CD4-positive, alpha-beta T cell treated with Interleukin-4 for 4 hours (primary cell): ENCODE results near the gene C19orf33.
"Not testable (repeated sequence)": the region's sequence is repeated elsewhere in the genome, so short reads cannot be mapped to it uniquely, and the experiment has no call there.

Experiments used
- DNase-seq: peaks from one replicate; pipeline ENCODE4 v3.0.0-alpha.2; 2020

Gene C19orf33

GRCh38 chr19:38309615-38310278, 5.7 kb downstream of the C19orf33 start:
- DNase-seq: no peak

GRCh38 chr19:38310279-38310670, 6.2 kb downstream of the C19orf33 start:
- DNase-seq: no peak

DNA sequence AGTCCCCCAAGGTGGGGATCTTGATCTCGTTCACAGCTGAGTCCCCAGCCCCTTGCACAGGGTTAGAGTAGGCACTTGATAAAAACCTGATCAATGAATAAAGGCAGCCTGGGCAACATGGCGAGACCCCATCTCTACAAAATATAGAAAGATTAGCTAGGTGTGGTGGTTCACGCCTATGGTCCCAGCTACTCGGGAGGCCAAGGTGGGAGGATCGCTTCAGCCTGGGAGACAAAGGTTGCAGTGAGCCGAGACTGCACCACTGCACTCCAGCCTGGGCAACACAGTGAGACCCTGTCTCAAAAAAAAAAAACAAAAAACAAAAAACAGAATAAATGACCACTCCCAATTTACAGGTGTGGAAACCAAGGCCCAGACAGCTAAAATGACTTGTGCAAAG, 6.9 kb downstream of the C19orf33 start:
- no peak for DNase-seq

DNA sequence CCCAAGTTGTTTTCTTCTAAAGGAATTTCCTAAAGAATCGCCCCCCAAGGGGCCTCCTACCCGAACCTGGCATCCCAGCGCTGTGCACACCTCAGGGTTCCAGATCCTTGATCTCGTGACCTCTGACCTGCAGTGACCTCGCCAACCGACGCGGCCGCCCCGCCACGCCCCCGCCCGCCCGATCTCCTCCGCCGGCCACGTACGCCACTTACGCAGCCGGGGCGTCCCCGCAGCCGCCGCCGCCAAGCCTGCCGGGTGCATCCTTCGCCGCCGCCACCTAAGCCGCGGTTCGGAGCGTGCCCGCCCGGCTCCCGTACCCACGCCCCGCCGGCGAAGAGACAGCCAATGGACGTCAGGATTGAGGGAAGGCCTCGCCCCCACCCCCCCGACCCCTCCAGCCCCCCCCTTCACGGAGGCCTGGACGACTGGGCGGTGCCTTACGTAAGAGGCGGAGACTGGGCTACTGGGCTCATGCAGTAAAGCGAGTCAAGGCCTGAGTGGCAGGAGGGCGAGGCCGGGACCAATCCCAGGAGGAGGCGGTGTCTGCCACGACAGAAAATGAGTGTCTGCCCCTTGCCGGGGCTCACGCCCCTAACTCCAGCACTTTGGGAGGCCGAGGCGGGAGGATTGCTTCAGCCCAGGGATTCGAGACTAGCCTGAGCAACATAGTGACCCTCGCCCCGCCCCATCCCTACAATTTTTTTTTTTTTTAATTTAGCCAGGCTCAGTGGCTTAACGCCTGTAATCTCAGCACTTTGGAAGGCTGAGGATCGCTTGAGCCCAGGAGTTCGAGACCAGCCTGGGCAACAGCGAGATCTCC, 11.8 kb downstream of the C19orf33 start, which contains the start of gene YIF1B:
Gene YIF1B, minus strand, starts transcription at position 291 of the 820 bp plus-strand sequence. Its CDS starts 30 bp downstream, at position 261.
- DNase-seq: peak; percentile 97

- DNase-seq: no peak
Observed at GRCh38 chr19:38316477-38317067, 12.5 kb downstream of the C19orf33 start.

- peak; percentile 47 for DNase-seq
Observed at GRCh38 chr19:38317104-38317612, 13.1 kb downstream of the C19orf33 start.

DNA sequence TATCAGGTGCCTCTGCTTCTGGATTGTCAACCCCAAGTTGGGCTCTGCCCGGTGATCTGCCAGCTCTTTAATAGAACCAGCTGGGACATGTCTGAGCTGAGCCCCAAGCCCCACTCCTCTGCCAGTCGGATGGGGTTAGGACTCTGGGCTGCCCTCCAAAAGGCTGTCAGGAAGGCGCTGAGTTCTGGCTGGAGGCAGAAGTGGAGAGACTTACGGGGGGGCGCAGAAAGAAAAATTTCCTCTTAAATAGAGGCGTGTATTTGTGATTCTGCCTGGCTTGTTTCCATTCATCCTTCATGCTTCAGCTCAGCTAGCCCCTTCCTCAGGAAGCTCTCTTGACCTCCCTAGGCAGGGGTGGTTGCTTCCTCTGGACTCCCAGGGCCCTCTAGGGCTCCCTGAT, 14.6 kb downstream of the C19orf33 start:
- no peak for DNase-seq

GRCh38 chr19:38319421-38320258, 15.6 kb downstream of the C19orf33 start, which contains the start of gene KCNK6:
Gene KCNK6 (plus strand): TSS chr19:38319845. CDS start chr19:38319951, 106 bp downstream.
- DNase-seq: peak; percentile 41

DNA sequence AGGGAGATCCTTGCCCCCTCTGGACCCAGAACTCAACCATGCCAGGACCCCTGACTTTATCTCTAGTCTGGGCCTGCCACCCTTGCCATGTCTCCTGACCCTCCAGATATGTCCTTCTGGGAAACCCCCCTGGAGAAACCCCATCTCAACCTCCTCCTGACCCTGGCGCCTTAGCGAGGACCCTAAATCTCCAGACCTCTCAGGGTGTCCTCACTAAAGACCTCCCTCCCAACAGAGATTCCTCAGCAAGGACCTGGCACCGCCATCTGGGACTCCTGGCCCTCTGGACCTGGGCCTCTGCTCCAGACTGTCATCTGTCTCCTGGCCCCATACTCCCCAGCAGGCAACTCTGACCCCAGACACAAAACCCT, 16.9 kb downstream of the C19orf33 start:
- DNase-seq: no peak

- no peak for DNase-seq
Observed at GRCh38 chr19:38321646-38322196, 17.7 kb downstream of the C19orf33 start.

- no peak for DNase-seq
Observed at GRCh38 chr19:38323291-38323690, 19.2 kb downstream of the C19orf33 start.

DNA sequence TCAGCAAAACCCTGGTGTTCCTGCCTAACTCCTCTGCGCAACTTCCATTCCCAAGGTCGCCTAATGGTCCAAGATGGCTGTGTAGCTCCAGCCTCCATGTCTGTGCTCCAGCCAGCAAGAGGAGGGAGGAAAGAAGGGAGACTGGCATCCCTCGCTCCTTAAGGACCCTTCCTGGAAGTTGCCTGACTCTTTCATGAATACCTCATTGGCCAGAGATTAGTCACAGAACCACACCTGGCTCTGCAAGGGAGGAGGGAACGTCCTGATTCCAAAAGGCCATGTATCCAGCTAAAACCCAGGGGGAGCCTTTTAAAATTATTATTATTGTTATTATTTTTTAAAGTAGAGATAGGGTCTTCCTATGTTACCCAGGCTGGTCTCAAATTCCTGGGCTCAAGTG, 20.4 kb downstream of the C19orf33 start:
- no peak for DNase-seq

GRCh38 chr19:38326591-38326990, 22.5 kb downstream of the C19orf33 start:
- no peak for DNase-seq

DNA sequence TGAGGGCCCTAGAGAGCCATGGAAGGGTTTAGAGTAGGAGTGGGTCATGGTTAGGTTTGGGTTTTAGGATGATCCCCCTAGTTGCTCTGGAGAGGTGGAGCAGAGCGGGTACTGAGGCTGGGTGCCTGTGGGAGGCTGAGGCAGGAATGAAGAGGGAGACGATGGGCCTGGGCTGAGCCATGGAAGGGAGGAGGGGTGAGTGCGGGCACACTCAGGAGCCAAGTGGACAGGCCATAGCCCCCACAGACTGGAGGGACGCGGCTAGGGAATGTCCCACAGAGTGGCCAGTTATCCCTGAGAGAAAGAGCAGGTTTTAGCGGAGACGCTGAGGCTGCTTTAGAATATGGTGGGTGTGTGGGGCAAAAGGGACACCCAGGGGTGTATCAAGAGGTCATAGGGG, 25.6 kb downstream of the C19orf33 start:
- no peak for DNase-seq

GRCh38 chr19:38331728-38332127, 27.7 kb downstream of the C19orf33 start:
- DNase-seq: no peak

DNA sequence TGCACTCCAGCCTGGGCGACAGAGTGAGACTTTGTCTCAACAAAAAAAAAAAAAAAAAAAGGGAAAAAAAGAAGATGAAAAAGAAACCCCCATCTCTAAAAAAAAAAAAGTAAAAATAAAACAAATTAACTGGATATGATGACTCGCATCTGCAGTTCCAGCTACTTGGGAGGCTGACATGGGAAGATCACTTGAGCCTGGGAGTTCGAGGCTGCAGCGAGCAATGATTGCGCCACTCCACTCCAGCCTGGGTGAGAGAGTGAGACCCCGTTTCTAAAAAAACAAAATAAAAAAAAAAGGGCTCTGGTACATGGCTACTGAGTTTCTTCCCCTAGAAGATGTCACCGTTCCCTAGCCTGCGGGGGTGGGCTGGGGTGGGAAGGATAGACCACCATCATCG, 29.2 kb downstream of the C19orf33 start:
- DNase-seq: no peak

DNA sequence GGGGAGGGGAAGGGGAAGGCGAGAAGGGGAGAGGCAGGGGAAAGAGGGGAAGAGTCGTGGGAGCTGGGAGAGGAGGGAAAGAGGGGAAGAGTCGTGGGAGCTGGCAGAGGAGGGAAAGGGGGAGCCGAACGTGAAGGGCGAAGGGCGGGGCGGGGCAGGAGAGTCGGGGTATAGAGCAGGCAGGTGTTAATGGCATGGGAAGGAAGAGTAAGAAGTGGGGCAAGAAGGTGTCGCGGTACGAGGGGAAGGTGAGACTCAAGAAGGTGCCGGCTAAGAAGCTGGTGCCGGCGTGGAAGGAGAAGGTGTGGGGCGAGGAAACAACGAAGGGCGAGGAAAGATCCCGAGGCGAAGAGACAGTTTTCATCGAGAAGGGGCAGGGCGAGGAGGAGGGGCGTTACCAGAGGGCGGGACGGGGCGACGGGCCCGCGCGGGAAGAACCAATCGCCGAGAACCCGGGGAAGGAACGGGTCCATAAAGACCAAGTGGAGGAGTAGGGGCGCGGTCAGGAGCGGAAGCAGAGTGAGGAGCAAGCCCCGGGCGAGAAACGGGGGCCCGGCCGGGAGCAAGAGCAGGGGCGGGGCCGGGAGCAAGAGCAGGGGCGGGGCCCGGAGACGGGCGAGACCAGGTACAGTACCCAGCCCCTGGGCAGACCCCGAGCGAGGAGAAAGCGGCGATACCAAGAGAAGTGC, 32.0 kb downstream of the C19orf33 start:
- DNase-seq: peak; percentile 96

- DNase-seq: peak; percentile 95
Observed at GRCh38 chr19:38336638-38337359, 32.7 kb downstream of the C19orf33 start.

- no peak for DNase-seq
Observed at GRCh38 chr19:38337360-38337653, 33.3 kb downstream of the C19orf33 start.

GRCh38 chr19:38339011-38339410, 35.0 kb downstream of the C19orf33 start:
- DNase-seq: not testable (repeated sequence)

DNA sequence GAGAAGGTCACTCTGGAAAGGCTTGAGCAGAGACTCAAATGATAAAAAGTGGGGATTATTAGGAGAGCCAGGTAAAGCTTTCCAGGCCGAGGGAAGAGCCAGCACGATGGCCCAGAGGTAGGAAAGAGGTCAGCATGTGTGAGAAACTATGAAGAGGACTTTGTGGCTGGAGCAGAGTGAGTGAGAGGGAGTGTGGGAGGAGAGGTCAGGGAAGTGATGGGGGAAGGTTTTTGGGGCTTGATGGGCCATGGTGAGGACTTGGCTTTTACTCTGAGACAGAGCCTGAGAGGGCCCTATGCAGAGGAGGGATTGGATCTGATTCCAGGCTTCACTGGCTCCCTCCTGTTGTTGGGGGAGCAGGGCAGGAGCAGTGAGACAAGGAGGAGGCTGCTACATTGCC, 36.9 kb downstream of the C19orf33 start:
- DNase-seq: no peak
